Kidney epithelial cell (primary cell): ENCODE data around the gene ADK. TPM values are rescaled to one million over a fixed set of nuclear protein-coding genes. Genes with fewer than 3 reads are reported as not detected.

Experiments used
- DNase-seq: peaks from one replicate; pipeline ENCODE4 v3.0.0-alpha.2; 2010; ENCODE audit warnings: low read depth
- H3K27me3 ChIP-seq: 2 replicates; pipeline ENCODE4 v1.6.0; 2011; ENCODE audit warnings: low read length; ENCODE audit not compliant: control insufficient read depth, insufficient read depth
- H3K36me3 ChIP-seq: 2 replicates; pipeline ENCODE4 v1.5.1; 2011; ENCODE audit warnings: low read length; ENCODE audit not compliant: control insufficient read depth, insufficient read depth
- H3K4me3 ChIP-seq: 2 replicates; pipeline ENCODE4 v1.5.1; 2011; ENCODE audit warnings: low read depth, mild to moderate bottlenecking, control low read depth, low read length
- CTCF ChIP-seq: IDR thresholded peaks from 2 replicates; pipeline ENCODE4 v1.5.1; 2011; ENCODE audit warnings: mild to moderate bottlenecking, moderate library complexity, low read length, control low read depth, inconsistent platforms; ENCODE audit not compliant: insufficient read depth, poor library complexity, severe bottlenecking
- total RNA-seq: library from RNA; depleted of rRNA; stranded (reverse); fragments of >200 nt; gene quantifications from 2 replicates; pipeline ENCODE4 v1.2.3, GENCODE V29; 2015

The ADK gene
- total RNA-seq, 1 donor from 2014 or later: 43.6 TPM

- no peak for DNase-seq
- no peaks in the 10 kb centered on the region for H3K27me3 ChIP-seq
- H3K4me3 ChIP-seq: no peak overlapping the region
- TF ChIP-seq CTCF: no peak
- no peaks in the 10 kb centered on the region for H3K36me3 ChIP-seq
Observed at GRCh38 chr10:74685564-74685963, 534.5 kb downstream of the ADK start.

GRCh38 chr10:74690393-74690792 is 539.4 kb downstream of the ADK start:
- Histone ChIP-seq H3K36me3 (no peaks in the 10 kb centered on the region), H3K4me3 (no peak overlapping the region), H3K27me3 (no peaks in the 10 kb centered on the region)
- no peak for DNase-seq
- no peak for TF ChIP-seq CTCF

- Histone ChIP-seq H3K27me3 (no peaks in the 10 kb centered on the region), H3K36me3 (no peaks in the 10 kb centered on the region), H3K4me3 (no peak overlapping the region)
- TF ChIP-seq CTCF: no peak
- DNase-seq: no peak
Observed at GRCh38 chr10:74691164-74691563, 540.1 kb downstream of the ADK start.

- Histone ChIP-seq H3K36me3 (no peaks in the 10 kb centered on the region), H3K4me3 (no peak overlapping the region), H3K27me3 (no peaks in the 10 kb centered on the region)
- no peak for DNase-seq
- no peak for TF ChIP-seq CTCF
Observed at GRCh38 chr10:74704629-74705357, 553.8 kb downstream of the ADK start.

GRCh38 chr10:74705358-74705980 is 554.4 kb downstream of the ADK start:
- no peak overlapping the region for H3K4me3 ChIP-seq
- no peaks in the 10 kb centered on the region for H3K27me3 ChIP-seq
- H3K36me3 ChIP-seq: no peaks in the 10 kb centered on the region
- TF ChIP-seq CTCF: no peak
- DNase-seq: no peak
